Uterus (tissue), 2 donors: ENCODE data around the gene GTF2B.

Experiments
- POLR2A ChIP-seq, 2 donors: fragments of 450-650 bp; IDR thresholded peaks; one replicate each; pipeline ENCODE4 v1.6.1; 2016; ENCODE audit warnings: antibody characterized with exemption in 2 of 2, mild to moderate bottlenecking in 1 of 2, moderate library complexity in 1 of 2
- TF ChIP-seq, protein P1 (sequence below), 4 experiments: fragments of 200-600 bp in 2 of 4; fragments of 450-650 bp in 2 of 4; sonication (generic) in 2 of 4; IDR thresholded peaks; one replicate each; pipeline ENCODE4 v1.5.1; 2016 to 2019; ENCODE audit warnings: antibody characterized with exemption in 4 of 4, mild to moderate bottlenecking in 2 of 4, moderate library complexity in 1 of 4

DNA sequence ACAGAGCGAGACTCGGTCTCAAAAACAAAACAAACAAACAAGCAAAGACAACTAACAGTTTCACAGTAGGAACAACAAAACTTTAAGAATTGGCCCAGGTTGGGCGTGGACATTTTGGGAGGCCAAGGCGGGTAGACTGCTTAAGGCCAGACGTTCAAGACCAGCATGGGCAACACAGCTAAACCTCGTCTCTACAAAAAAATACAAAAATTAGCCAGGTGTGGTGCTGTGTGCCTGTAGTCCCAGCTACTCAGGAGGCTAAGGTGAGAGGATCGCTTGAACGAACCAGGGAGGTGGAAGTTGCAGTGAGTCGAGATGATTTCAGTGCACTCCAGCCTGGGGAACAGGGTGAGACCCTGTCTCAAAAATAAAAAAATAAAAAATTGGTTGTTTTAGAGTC, 13.5 kb downstream of the GTF2B start:
- TF ChIP-seq, protein P1, sequence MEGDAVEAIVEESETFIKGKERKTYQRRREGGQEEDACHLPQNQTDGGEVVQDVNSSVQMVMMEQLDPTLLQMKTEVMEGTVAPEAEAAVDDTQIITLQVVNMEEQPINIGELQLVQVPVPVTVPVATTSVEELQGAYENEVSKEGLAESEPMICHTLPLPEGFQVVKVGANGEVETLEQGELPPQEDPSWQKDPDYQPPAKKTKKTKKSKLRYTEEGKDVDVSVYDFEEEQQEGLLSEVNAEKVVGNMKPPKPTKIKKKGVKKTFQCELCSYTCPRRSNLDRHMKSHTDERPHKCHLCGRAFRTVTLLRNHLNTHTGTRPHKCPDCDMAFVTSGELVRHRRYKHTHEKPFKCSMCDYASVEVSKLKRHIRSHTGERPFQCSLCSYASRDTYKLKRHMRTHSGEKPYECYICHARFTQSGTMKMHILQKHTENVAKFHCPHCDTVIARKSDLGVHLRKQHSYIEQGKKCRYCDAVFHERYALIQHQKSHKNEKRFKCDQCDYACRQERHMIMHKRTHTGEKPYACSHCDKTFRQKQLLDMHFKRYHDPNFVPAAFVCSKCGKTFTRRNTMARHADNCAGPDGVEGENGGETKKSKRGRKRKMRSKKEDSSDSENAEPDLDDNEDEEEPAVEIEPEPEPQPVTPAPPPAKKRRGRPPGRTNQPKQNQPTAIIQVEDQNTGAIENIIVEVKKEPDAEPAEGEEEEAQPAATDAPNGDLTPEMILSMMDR (IDR thresholded peaks at IDR 0.05) = no peak
- no peak for TF ChIP-seq POLR2A (IDR thresholded peaks at IDR 0.05)
